NCI-H524 treated with DMSO at 0.1 percent for 48 hours (cell line): ENCODE data around the gene EIF2B4.
"Not testable (repeated sequence)": the region's sequence is repeated elsewhere in the genome, so short reads cannot be mapped to it uniquely, and the experiment has no call there.

Experiments
- DNase-seq: peaks from one replicate; lab custom pipeline; 2025; lab: John Stamatoyannopoulos, UW

Gene EIF2B4

GRCh38 chr2:27377618-27378095 lies 7.5 kb upstream of the EIF2B4 start:
- no peak for DNase-seq

GRCh38 chr2:27376866-27377617 lies 6.9 kb upstream of the EIF2B4 start:
- no peak for DNase-seq

- DNase-seq = no peak
These were observed 6.2 kb upstream of the EIF2B4 start for GRCh38 chr2:27376151-27376865.

- DNase-seq = no peak
These were observed 5.5 kb upstream of the EIF2B4 start for GRCh38 chr2:27375513-27376099.

GRCh38 chr2:27373567-27373966 lies 3.4 kb upstream of the EIF2B4 start:
- DNase-seq = no peak

GRCh38 chr2:27372937-27373336 lies 2.8 kb upstream of the EIF2B4 start:
- no peak for DNase-seq

GRCh38 chr2:27370816-27371620 lies 880 bp upstream of the EIF2B4 start:
- no peak for DNase-seq

- no peak for DNase-seq
These were observed 590 bp downstream of the EIF2B4 start for GRCh38 chr2:27369471-27370025.

GRCh38 chr2:27363933-27364332 lies 6.2 kb downstream of the EIF2B4 start:
- no peak for DNase-seq

- no peak for DNase-seq
These were observed 7.3 kb downstream of the EIF2B4 start for GRCh38 chr2:27362678-27363420.

GRCh38 chr2:27356382-27357181 lies 13.6 kb downstream of the EIF2B4 start, which contains the start of gene GTF3C2:
Gene GTF3C2 (minus strand): TSS chr2:27356764. CDS start chr2:27343554, 13,210 bp downstream.
- peak; percentile 98 for DNase-seq

GRCh38 chr2:27356056-27356381 lies 14.1 kb downstream of the EIF2B4 start:
- no peak for DNase-seq

- no peak for DNase-seq
These were observed 15.6 kb downstream of the EIF2B4 start for GRCh38 chr2:27354597-27354927.

- no peak for DNase-seq
These were observed 16.2 kb downstream of the EIF2B4 start for GRCh38 chr2:27353762-27354596.

GRCh38 chr2:27353386-27353761 lies 16.8 kb downstream of the EIF2B4 start:
- not testable (repeated sequence) for DNase-seq

- DNase-seq = no peak
These were observed 18.1 kb downstream of the EIF2B4 start for GRCh38 chr2:27351802-27352598.

- no peak for DNase-seq
These were observed 19.9 kb downstream of the EIF2B4 start for GRCh38 chr2:27350106-27350693.

- DNase-seq = no peak
These were observed 22.5 kb downstream of the EIF2B4 start for GRCh38 chr2:27347641-27348040.
